ENCODE results near the gene BCL11A. TPM values are rescaled to one million over a fixed set of nuclear protein-coding genes. Genes with fewer than 3 reads are reported as not detected.

The BCL11A gene
- total and polyA plus RNA-seq, 12 donors, result 3.2 to 38.5 (median 22.7) TPM

- Histone ChIP-seq H3K27me3 (peaks cover 0 to 3% (median 0%) of the 10 kb centered on the region in 7 donors), H3K4me1 (peaks cover 0 to 46% (median 27%) of the 10 kb centered on the region in 9 donors), H3K36me3 (no peaks in the 10 kb centered on the region), H3K27ac (no peak overlapping the region), H3K9me3 (no peaks in the 10 kb centered on the region), H3K4me3 (no peak overlapping the region)
- DNase-seq (no peak), ATAC-seq (no peak)
- 89 to 90% methylated on average over 6 of the region's 6 CpGs for WGBS, 2 donors
- intact Hi-C loops (cut with DNase I), result no loop called here
- no peak for TF ChIP-seq CTCF (IDR thresholded peaks at IDR 0.05)
Measured at GRCh38 chr2:60512641-60513040, 40.8 kb downstream of the BCL11A start.

- DNase-seq, result no peak
- no peak for TF ChIP-seq CTCF (IDR thresholded peaks at IDR 0.05)
- no peak for ATAC-seq
- H3K9me3 ChIP-seq, result no peaks in the 10 kb centered on the region
- H3K36me3 ChIP-seq, result no peaks in the 10 kb centered on the region
- WGBS, 2 donors, result 88 to 90% methylated on average over 4 of the region's 4 CpGs
- no peak overlapping the region for H3K4me3 ChIP-seq
- H3K27me3 ChIP-seq, result peaks cover 0 to 3% (median 0%) of the 10 kb centered on the region in 7 donors
- no peak overlapping the region for H3K27ac ChIP-seq
- H3K4me1 ChIP-seq, result peaks cover 0 to 48% (median 30%) of the 10 kb centered on the region in 9 donors
- intact Hi-C loops (cut with DNase I), result no loop called here
Measured at GRCh38 chr2:60512062-60512622, 41.3 kb downstream of the BCL11A start.

- 51 to 56% methylated on average over 2 of the region's 2 CpGs for WGBS, 2 donors
- Histone ChIP-seq H3K4me3 (no peak overlapping the region), H3K9me3 (no peaks in the 10 kb centered on the region), H3K36me3 (no peaks in the 10 kb centered on the region), H3K27ac (no peak overlapping the region), H3K4me1 (peaks cover 0 to 46% (median 29%) of the 10 kb centered on the region in 9 donors), H3K27me3 (peaks cover 0 to 3% (median 0%) of the 10 kb centered on the region in 7 donors)
- no peak for TF ChIP-seq CTCF (IDR thresholded peaks at IDR 0.05)
- intact Hi-C loops (cut with DNase I), result no loop called here
- no peak for DNase-seq
- no peak for ATAC-seq
Measured at GRCh38 chr2:60510713-60511112, 42.7 kb downstream of the BCL11A start.

GRCh38 chr2:60509066-60509465, 44.4 kb downstream of the BCL11A start:
- DNase-seq (no peak), ATAC-seq (no peak)
- peaks cover 0 to 3% (median 0%) of the 10 kb centered on the region in 7 donors for H3K27me3 ChIP-seq
- no peaks in the 10 kb centered on the region for H3K36me3 ChIP-seq
- no peak overlapping the region for H3K4me3 ChIP-seq
- H3K9me3 ChIP-seq, result no peaks in the 10 kb centered on the region
- TF ChIP-seq CTCF (IDR thresholded peaks at IDR 0.05), result no peak
- peaks cover 0 to 57% (median 25%) of the 10 kb centered on the region in 9 donors for H3K4me1 ChIP-seq
- no peak overlapping the region for H3K27ac ChIP-seq
- intact Hi-C loops (cut with DNase I), result no loop called here
- 79 to 81% methylated on average over 8 of the region's 8 CpGs for WGBS, 2 donors

All from heart right ventricle (tissue), 16 donors.